IPS DF 4.7 (cell line): ENCODE data around the gene IPO4.

ENCODE experiments used
- DNase-seq: peaks from one replicate; pipeline ENCODE4 v3.0.0-alpha.2; 2013; ENCODE audit warnings: low spot score; ENCODE audit errors: extremely low read depth

The IPO4 gene

GRCh38 chr14:24132061-24132685 lies 56.4 kb downstream of the IPO4 start:
- DNase-seq, result no peak

- no peak for DNase-seq
Measured at GRCh38 chr14:24131549-24131966, 57.1 kb downstream of the IPO4 start.

GRCh38 chr14:24130717-24131548 lies 57.7 kb downstream of the IPO4 start:
- no peak for DNase-seq

- DNase-seq, result no peak
Measured at GRCh38 chr14:24130380-24130716, 58.3 kb downstream of the IPO4 start, which contains the start of gene FITM1. TSS of gene FITM1 (plus strand) at chr14:24130659. CDS start at chr14:24131564, 905 bp downstream.
